Neural cell (in vitro differentiated cells): Measurements from ENCODE around the gene CPEB4. TPM values are rescaled to one million over a fixed set of nuclear protein-coding genes. Genes with fewer than 3 reads are reported as not detected.

Source experiments
- H2AFZ ChIP-seq: fragments of 200-600, 300-800 bp; sonication (generic), shearing (Covaris generic); 2 replicates; pipeline ENCODE4 v1.6.0; 2014; ENCODE audit warnings: low read depth, mild to moderate bottlenecking, antibody characterized with exemption, low read length, moderate library complexity
- H3F3A ChIP-seq: fragments of 200-600 bp; shearing (Covaris generic); 2 replicates; pipeline ENCODE4 v1.6.1; 2016; ENCODE audit warnings: mild to moderate bottlenecking, moderate library complexity, mixed read lengths, antibody characterized with exemption, low read length; ENCODE audit not compliant: insufficient read depth, poor library complexity, severe bottlenecking
- H3K27ac ChIP-seq: fragments of 200-600, 300-800 bp; sonication (generic), shearing (Covaris generic); 2 replicates; pipeline ENCODE4 v1.5.1; 2014; ENCODE audit warnings: mild to moderate bottlenecking, low read length, moderate library complexity
- H3K27me3 ChIP-seq: fragments of 300-800, 200-600 bp; sonication (generic), shearing (Covaris generic); 2 replicates; pipeline ENCODE4 v1.6.0; 2014; ENCODE audit warnings: mild to moderate bottlenecking, low read depth, low read length, moderate library complexity; ENCODE audit not compliant: insufficient read depth
- H3K36me3 ChIP-seq: fragments of 300-800, 200-600 bp; sonication (generic), shearing (Covaris generic); 2 replicates; pipeline ENCODE4 v1.5.1; 2014; ENCODE audit warnings: mild to moderate bottlenecking, antibody characterized with exemption, low read length, moderate library complexity; ENCODE audit not compliant: insufficient read depth
- H3K4me2 ChIP-seq: fragments of 300-800, 200-600 bp; sonication (generic), shearing (Covaris generic); 2 replicates; pipeline ENCODE4 v1.6.0; 2014; ENCODE audit warnings: mild to moderate bottlenecking, low read length
- H3K4me3 ChIP-seq: fragments of 300-800, 200-600 bp; sonication (generic), shearing (Covaris generic); 2 replicates; pipeline ENCODE4 v1.5.1; 2014; ENCODE audit warnings: mild to moderate bottlenecking, low read length, moderate library complexity
- H3K79me2 ChIP-seq: fragments of 200-600 bp; shearing (Covaris generic); replicated peaks from 2 replicates; pipeline ENCODE4 v1.6.0; 2014; ENCODE audit warnings: mild to moderate bottlenecking, low read length, moderate library complexity; ENCODE audit not compliant: insufficient read depth
- H3K9ac ChIP-seq: fragments of 300-800, 200-600 bp; sonication (generic), shearing (Covaris generic); 2 replicates; pipeline ENCODE4 v1.6.1; 2016; ENCODE audit warnings: mild to moderate bottlenecking, low read length, mixed read lengths
- H3K9me2 ChIP-seq: fragments of 200-600 bp; shearing (Covaris generic); 2 replicates; pipeline ENCODE4 v1.6.1; 2016; ENCODE audit warnings: mild to moderate bottlenecking, low read length, mixed read lengths; ENCODE audit not compliant: insufficient read depth
- H3K9me3 ChIP-seq: fragments of 200-600, 300-800 bp; sonication (generic), shearing (Covaris generic); 2 replicates; pipeline ENCODE4 v1.6.1; 2016; ENCODE audit warnings: mild to moderate bottlenecking, mixed run types, low read length, moderate library complexity, mixed read lengths
- H4K20me1 ChIP-seq: fragments of 200-600 bp; shearing (Covaris generic); 2 replicates; pipeline ENCODE4 v1.6.1; 2016; ENCODE audit warnings: mild to moderate bottlenecking, mixed run types; ENCODE audit not compliant: insufficient read depth
- EP300 ChIP-seq: fragments of 450-650 bp; conservative IDR thresholded peaks from 2 replicates; pipeline ENCODE4 v1.6.1; 2014; ENCODE audit warnings: antibody characterized with exemption, mild to moderate bottlenecking, moderate library complexity; ENCODE audit not compliant: poor library complexity, severe bottlenecking
- EZH2 ChIP-seq: fragments of 200-600, 300-800 bp; shearing (Covaris generic), sonication (generic); IDR thresholded peaks from 2 replicates; pipeline ENCODE4 v1.6.1; 2014; ENCODE audit warnings: antibody characterized with exemption, low read length, borderline replicate concordance, mild to moderate bottlenecking; ENCODE audit not compliant: insufficient read depth, poor library complexity, severe bottlenecking
- MXI1 ChIP-seq: fragments of 450-650 bp; conservative IDR thresholded peaks from 2 replicates; pipeline ENCODE4 v1.6.1; 2014; ENCODE audit warnings: antibody characterized with exemption, mild to moderate bottlenecking; ENCODE audit not compliant: poor library complexity, severe bottlenecking
- POLR2AphosphoS5 ChIP-seq: IDR thresholded peaks from 2 replicates; pipeline ENCODE4 v1.6.1; 2012
- RAD21 ChIP-seq: fragments of 450-650 bp; conservative IDR thresholded peaks from 2 replicates; pipeline ENCODE4 v1.6.1; 2014; ENCODE audit warnings: antibody characterized with exemption, mild to moderate bottlenecking, moderate library complexity
- SMC3 ChIP-seq: fragments of 450-650 bp; conservative IDR thresholded peaks from 2 replicates; pipeline ENCODE4 v1.6.1; 2014; ENCODE audit warnings: antibody characterized with exemption, mild to moderate bottlenecking, moderate library complexity; ENCODE audit not compliant: poor library complexity
- TAF1 ChIP-seq: IDR thresholded peaks from 2 replicates; pipeline ENCODE4 v1.6.1; 2012; ENCODE audit warnings: low read depth
- polyA plus RNA-seq: library from polyadenylated mRNA; depleted of rRNA; stranded (reverse); fragments of >200 nt; gene quantifications from 2 replicates; pipeline ENCODE4 v1.2.3, GENCODE V29; 2014
- TF ChIP-seq, protein P1 (sequence below): fragments of 450-650 bp; IDR thresholded peaks from 2 replicates; pipeline ENCODE4 v1.5.1; 2014; ENCODE audit warnings: antibody characterized with exemption, mild to moderate bottlenecking, moderate library complexity; ENCODE audit not compliant: poor library complexity, severe bottlenecking
- TF ChIP-seq, protein P2 (sequence below): IDR thresholded peaks from 2 replicates; pipeline ENCODE4 v1.6.1; 2012; ENCODE audit warnings: borderline replicate concordance

The CPEB4 gene
- polyA plus RNA-seq, 1 donor from 2014 or later = 42.2 TPM

DNA sequence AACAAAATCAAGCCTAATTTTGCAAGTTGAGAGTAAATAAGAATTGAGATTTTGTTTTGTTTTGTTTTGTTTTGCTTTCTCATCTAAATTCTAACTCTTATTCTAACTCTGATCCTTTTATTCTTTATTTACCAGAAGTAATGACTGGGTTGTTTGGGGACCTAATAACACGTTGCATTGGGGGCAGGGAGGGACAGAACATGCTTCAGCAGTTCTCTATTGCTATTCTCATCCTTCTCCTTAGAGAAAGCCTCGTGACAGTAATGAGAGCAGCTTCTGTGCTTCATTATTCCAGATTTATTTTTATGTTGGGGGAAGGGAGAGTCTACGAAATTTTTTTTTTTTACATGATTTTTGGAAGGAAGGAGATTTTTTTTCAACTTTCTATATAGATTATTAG lies 21.1 kb downstream of the CPEB4 start:
- Histone ChIP-seq H3K27ac (no peak overlapping the region), H3K79me2 (peaks cover 37% of the 10 kb centered on the region), H3K9ac (no peak overlapping the region)

DNA sequence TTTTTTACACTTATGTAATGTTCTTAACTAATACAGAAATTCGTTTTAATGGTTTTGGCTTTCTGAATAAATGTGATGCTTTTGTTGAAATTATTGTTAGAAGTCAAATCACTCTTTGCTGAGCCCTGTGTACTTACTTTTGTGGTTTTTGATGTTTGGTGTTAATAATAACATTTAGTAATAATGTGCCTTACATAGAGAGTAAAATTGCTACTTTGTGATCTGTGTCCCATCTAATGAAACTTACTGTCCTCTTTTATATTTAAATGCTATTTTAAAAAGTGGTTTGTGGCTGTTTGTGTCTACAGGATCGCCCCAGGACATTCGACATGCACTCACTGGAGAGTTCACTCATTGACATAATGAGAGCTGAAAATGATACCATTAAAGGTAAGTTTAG lies 22.1 kb downstream of the CPEB4 start:
- Histone ChIP-seq H3K79me2 (peaks cover 33% of the 10 kb centered on the region), H3F3A (no peaks in the 10 kb centered on the region), H3K4me2 (no peak overlapping the region), H3K27me3 (no peaks in the 10 kb centered on the region), H3K36me3 (no peaks in the 10 kb centered on the region), H3K9me3 (no peaks in the 10 kb centered on the region), H3K9ac (no peak overlapping the region), H3K9me2 (no peaks in the 10 kb centered on the region), H4K20me1 (no peaks in the 10 kb centered on the region), H3K4me3 (no peak overlapping the region), H2AFZ (no peak overlapping the region), H3K27ac (no peak overlapping the region)
- TF ChIP-seq, protein P1, sequence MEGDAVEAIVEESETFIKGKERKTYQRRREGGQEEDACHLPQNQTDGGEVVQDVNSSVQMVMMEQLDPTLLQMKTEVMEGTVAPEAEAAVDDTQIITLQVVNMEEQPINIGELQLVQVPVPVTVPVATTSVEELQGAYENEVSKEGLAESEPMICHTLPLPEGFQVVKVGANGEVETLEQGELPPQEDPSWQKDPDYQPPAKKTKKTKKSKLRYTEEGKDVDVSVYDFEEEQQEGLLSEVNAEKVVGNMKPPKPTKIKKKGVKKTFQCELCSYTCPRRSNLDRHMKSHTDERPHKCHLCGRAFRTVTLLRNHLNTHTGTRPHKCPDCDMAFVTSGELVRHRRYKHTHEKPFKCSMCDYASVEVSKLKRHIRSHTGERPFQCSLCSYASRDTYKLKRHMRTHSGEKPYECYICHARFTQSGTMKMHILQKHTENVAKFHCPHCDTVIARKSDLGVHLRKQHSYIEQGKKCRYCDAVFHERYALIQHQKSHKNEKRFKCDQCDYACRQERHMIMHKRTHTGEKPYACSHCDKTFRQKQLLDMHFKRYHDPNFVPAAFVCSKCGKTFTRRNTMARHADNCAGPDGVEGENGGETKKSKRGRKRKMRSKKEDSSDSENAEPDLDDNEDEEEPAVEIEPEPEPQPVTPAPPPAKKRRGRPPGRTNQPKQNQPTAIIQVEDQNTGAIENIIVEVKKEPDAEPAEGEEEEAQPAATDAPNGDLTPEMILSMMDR = no peak
- TF ChIP-seq EZH2 (no peak), EP300 (no peak)
- TF ChIP-seq, protein P2, sequence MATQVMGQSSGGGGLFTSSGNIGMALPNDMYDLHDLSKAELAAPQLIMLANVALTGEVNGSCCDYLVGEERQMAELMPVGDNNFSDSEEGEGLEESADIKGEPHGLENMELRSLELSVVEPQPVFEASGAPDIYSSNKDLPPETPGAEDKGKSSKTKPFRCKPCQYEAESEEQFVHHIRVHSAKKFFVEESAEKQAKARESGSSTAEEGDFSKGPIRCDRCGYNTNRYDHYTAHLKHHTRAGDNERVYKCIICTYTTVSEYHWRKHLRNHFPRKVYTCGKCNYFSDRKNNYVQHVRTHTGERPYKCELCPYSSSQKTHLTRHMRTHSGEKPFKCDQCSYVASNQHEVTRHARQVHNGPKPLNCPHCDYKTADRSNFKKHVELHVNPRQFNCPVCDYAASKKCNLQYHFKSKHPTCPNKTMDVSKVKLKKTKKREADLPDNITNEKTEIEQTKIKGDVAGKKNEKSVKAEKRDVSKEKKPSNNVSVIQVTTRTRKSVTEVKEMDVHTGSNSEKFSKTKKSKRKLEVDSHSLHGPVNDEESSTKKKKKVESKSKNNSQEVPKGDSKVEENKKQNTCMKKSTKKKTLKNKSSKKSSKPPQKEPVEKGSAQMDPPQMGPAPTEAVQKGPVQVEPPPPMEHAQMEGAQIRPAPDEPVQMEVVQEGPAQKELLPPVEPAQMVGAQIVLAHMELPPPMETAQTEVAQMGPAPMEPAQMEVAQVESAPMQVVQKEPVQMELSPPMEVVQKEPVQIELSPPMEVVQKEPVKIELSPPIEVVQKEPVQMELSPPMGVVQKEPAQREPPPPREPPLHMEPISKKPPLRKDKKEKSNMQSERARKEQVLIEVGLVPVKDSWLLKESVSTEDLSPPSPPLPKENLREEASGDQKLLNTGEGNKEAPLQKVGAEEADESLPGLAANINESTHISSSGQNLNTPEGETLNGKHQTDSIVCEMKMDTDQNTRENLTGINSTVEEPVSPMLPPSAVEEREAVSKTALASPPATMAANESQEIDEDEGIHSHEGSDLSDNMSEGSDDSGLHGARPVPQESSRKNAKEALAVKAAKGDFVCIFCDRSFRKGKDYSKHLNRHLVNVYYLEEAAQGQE = no peak

More for the DNA sequence above, 21.1 kb downstream of the CPEB4 start:
- TF ChIP-seq, protein P2 = no peak
- TF ChIP-seq POLR2AphosphoS5 = no peak
- TF ChIP-seq SMC3 = no peak
- no peak for TF ChIP-seq RAD21
- no peak for TF ChIP-seq MXI1
- TF ChIP-seq TAF1 = no peak
- H3K9me2 ChIP-seq = no peaks in the 10 kb centered on the region
- no peaks in the 10 kb centered on the region for H3K36me3 ChIP-seq
- H3K4me3 ChIP-seq = no peak overlapping the region
- no peak overlapping the region for H2AFZ ChIP-seq
- H3K9me3 ChIP-seq = no peaks in the 10 kb centered on the region
- no peaks in the 10 kb centered on the region for H3K27me3 ChIP-seq
- no peaks in the 10 kb centered on the region for H4K20me1 ChIP-seq
- H3F3A ChIP-seq = no peaks in the 10 kb centered on the region
- H3K4me2 ChIP-seq = no peak overlapping the region
